Lower leg skin (tissue), 3 donors: ENCODE results near the gene TAS2R19.
"Not testable (repeated sequence)": the region's sequence is repeated elsewhere in the genome, so short reads cannot be mapped to it uniquely, and the experiment has no call there.

Experiments used
- CTCF ChIP-seq, 3 donors: fragments of 450-650 bp; IDR thresholded peaks; one replicate each; pipeline ENCODE4 v1.5.1; 2016; ENCODE audit warnings: antibody characterized with exemption in 3 of 3, mild to moderate bottlenecking in 3 of 3, moderate library complexity in 2 of 3
- POLR2A ChIP-seq, 2 donors: fragments of 450-650 bp; IDR thresholded peaks; one replicate each; pipeline ENCODE4 v1.6.1; 2016 to 2017; ENCODE audit warnings: antibody characterized with exemption in 2 of 2, mild to moderate bottlenecking in 1 of 2, moderate library complexity in 1 of 2

- not testable (repeated sequence) for TF ChIP-seq CTCF, POLR2A (IDR thresholded peaks at IDR 0.05)
Observed at GRCh38 chr12:11062194-11062593, 39.8 kb upstream of the TAS2R19 start, which contains the start of gene TAS2R46.
